Measurements from ENCODE around the gene FBN2.
"Not testable (repeated sequence)": the region's sequence is repeated elsewhere in the genome, so short reads cannot be mapped to it uniquely, and the experiment has no call there.

The FBN2 gene

GRCh38 chr5:128366147-128366546, 171.9 kb downstream of the FBN2 start:
- no peak for DNase-seq (ENCODE audit: low read depth in 2 of 3, low spot score in 2 of 3)

DNA sequence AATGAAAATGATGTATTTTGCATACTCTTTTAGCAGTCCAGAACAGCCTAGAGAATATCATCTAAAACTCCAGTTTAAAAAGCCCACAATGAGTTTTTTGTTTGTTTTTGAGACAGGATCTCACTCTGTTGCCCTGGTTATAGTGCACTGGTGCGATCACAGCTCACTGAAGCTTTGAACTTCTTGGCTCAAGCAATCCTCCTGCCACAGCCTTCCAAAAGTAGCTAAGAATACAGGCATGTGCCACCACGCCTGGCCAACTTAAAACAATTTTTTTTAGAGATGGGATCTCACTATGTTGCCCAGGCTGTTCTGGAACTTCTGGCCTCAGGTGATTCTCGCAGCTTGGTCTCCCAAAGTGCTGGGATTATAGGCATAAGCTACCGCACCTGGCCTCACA, 175.7 kb downstream of the FBN2 start:
- DNase-seq (ENCODE audit: low read depth in 2 of 3, low spot score in 2 of 3), result no peak

DNA sequence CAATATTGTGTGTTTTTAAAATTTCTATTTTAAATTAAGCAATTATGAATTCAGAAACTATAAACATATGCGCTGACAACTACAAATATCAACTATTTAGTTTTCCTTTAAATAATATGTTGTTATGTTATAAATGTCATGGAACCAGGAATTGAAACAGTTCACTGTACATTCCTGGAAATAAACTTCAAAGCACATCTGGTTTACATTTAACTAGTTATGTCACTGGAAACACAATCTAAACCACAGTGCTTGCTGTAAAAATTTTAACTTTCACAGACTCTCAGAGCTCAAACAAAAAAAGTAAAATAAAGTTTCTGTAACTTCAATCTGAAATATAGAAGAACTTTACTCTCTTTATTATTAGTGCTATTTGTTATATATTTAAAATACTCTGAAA, 179.2 kb downstream of the FBN2 start:
- DNase-seq (ENCODE audit: low read depth in 2 of 3, low spot score in 2 of 3), result no peak

DNA sequence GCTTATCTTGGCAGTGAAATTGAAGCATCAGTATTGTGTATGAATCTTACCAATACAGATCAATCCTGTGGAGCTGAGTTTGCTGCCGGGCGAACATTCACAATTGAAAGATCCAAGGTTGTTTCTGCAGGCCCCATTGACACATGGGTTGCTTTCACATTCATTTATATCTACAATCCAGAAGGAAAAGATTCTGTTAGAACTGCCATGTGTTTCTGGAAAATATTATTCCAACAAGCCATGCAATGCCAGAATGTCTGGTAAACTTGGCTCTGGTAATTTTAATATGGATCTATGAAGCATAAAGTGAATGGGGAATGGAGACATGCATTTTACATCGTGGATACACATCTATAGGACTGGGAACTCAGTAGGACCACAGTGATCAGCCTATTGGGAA, 180.8 kb downstream of the FBN2 start:
- DNase-seq (ENCODE audit: low read depth in 2 of 3, low spot score in 2 of 3), result no peak

GRCh38 chr5:128355961-128356360, 182.1 kb downstream of the FBN2 start:
- no peak for DNase-seq (ENCODE audit: low read depth in 2 of 3, low spot score in 2 of 3)

DNA sequence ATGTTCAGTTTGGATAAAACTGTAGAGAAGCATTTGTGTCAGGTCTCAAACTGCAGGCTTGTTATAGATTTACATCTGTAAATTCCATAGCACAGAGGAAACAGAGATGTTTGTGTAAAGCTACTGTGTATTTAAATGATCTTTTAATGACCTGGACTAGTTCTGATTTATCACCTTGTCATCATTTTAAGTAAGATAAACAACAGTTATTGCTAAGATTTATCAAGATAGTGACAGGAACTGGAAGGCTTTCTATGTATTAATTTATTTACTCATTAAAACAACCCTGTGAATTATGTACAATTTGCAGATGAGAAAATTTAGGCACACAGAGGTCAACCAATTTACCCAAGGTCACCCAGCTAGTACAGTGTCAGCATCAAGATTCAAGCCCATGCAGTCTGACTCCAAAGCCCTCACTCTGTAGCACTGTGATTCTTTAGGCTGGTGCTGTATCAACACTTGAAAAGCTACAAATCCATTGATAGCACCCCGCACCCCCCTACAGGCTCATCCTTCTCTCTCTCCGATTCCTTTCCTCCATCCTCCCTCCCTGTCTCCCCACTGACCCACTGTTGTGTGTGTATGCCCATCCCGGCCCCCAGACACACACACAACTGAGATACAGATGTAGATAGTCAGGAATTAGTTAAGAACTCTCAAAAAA, 184.5 kb downstream of the FBN2 start:
- no peak for DNase-seq (ENCODE audit: low read depth in 2 of 3, low spot score in 2 of 3)

DNA sequence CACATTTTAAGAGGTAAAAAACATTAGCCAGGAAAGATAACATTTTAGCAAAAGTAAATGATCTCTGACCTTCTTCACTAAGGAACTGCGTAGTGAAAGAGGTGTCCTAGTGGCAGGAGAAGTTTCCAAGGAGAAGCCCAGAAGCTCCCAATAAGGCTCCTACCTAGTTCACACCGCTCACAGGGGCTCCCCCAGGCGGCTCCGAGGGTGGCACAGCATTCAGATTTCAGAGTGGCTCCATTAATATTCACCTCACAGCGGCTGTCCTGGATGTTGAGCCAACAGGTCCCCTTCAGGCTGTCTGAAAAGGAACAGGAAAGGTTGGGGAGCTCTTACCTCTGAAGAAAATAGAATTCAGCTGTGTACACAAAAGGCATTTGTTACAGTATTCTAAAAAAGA, 187.3 kb downstream of the FBN2 start:
- no peak for DNase-seq (ENCODE audit: low read depth in 2 of 3, low spot score in 2 of 3)

DNA sequence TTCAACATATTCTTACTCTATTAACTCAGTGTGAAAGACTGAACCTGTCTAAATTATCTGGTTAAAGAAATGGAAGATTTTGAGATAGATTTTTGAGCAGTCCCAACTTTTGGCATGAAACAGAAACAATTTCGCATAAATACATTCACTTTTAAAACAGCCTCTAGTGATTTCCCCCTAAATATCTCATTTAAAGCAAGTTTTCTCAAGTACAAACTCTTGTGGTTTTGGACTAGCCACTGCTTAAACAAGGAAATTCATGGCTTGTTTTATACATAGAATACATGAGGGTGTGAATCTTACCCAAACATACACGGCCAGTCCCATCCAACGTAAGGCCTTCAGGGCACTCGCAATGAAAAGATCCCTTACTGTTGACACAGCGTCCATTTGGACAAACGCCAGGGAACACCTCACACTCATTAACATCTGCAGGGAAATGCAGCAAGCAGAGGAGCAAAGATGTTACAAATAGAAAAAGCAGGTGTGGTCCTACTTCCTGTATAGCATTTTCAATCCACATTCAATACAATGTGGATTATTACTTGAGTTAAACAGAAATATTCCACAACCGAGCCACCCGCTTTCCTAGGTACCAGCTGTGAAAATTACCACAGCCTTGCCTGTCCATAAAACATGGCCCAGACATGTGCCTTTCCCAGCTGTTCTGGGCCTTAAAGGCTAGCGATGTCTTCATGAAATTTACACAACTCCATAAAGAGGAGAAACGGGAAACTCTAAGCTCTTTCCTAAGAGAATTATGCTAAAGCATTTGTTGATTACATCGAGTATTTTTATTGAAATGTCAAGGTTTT, 188.8 kb downstream of the FBN2 start:
- DNase-seq (ENCODE audit: low read depth in 2 of 3, low spot score in 2 of 3), result no peak

DNA sequence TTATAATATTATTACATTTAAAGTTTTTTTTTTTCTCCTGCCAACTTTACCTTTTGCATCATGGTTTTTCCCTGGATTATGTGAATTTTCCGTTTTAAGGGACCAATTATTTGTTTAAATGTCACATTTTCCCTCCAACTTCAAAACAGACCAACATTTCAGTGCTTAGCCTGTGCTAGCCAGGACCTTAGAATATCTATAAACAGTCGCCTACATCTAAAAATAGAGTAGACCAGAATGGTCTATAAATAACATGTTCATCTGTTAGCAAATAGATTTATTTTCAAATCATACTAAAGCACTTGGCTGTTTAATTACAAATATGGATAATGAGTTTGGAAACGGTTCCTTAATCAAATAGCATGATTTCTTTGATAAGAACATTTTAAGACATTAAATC, 192.0 kb downstream of the FBN2 start:
- no peak for DNase-seq (ENCODE audit: low read depth in 2 of 3, low spot score in 2 of 3)

GRCh38 chr5:128345247-128345646, 192.8 kb downstream of the FBN2 start:
- DNase-seq (ENCODE audit: low read depth in 2 of 3, low spot score in 2 of 3), result no peak

DNA sequence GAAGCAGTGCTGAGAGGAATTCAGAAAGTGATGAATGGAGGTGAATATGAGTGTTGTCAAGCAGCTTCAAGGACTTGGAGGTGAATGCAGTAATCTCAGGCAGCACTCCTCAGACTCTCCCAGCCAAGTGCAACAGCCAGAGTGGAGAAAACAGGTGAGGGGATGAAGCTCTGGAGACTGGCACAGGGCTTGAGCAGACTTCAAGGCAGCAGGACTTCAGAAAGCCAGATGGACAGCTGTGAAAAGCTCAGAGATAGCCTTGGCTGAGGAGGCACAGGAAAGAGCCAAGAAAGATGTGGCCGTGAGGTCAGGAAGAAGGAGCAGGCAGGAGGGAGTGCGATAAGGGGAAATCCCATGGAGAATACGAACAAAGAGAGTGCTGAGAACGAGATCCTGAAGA, 194.9 kb downstream of the FBN2 start:
- DNase-seq (ENCODE audit: low read depth in 2 of 3, low spot score in 2 of 3), result no peak

DNA sequence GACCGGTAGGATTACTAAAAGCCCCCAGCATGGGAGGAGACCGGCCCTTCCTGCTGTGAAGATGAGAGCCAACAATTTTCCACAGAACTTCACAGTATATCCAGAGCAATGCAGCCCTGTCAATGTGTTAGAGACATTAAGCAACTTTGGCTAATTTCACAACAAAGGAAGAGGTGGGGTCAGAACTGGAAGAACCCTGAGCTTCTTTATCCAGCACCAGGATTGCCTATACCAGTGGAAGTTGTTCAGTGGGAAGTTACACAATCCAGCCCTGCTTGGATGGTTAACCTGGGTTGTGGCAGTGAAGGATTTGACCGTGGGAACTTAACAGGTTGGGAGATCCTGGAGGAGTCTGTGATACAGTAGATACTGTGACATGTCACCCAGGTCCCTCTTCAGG, 197.0 kb downstream of the FBN2 start:
- DNase-seq (ENCODE audit: low read depth in 2 of 3, low spot score in 2 of 3), result no peak

GRCh38 chr5:128340648-128341047, 197.4 kb downstream of the FBN2 start:
- no peak for DNase-seq (ENCODE audit: low read depth in 2 of 3, low spot score in 2 of 3)

DNA sequence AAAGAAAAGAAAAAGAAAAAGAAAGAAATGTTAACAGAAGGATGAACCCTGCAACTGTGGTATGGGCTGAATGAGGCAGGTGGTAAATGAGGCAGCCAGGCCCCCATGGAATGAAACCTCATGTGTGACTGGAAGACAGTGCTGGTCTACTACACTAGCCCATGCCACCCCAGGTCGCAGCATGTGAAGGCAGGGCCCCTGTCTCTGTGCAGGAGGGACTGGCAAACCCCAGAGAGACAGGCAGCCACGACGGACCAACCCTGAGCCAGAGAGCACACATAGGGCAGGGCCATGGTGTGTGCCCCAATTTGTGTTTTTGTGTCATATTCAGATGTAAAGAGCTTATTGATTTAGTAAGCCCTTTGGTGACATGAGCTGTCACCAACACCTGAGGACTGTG, 198.5 kb downstream of the FBN2 start:
- DNase-seq (ENCODE audit: low read depth in 2 of 3, low spot score in 2 of 3), result no peak

GRCh38 chr5:128338649-128339048, 199.4 kb downstream of the FBN2 start:
- no peak for DNase-seq (ENCODE audit: low read depth in 2 of 3, low spot score in 2 of 3)

GRCh38 chr5:128335339-128335738, 202.7 kb downstream of the FBN2 start:
- DNase-seq (ENCODE audit: low read depth in 2 of 3, low spot score in 2 of 3), result no peak

GRCh38 chr5:128334010-128334716, 203.9 kb downstream of the FBN2 start:
- no peak for DNase-seq (ENCODE audit: low read depth in 2 of 3, low spot score in 2 of 3)

GRCh38 chr5:128331261-128331660, 206.8 kb downstream of the FBN2 start:
- DNase-seq (ENCODE audit: low read depth in 2 of 3, low spot score in 2 of 3), result no peak

DNA sequence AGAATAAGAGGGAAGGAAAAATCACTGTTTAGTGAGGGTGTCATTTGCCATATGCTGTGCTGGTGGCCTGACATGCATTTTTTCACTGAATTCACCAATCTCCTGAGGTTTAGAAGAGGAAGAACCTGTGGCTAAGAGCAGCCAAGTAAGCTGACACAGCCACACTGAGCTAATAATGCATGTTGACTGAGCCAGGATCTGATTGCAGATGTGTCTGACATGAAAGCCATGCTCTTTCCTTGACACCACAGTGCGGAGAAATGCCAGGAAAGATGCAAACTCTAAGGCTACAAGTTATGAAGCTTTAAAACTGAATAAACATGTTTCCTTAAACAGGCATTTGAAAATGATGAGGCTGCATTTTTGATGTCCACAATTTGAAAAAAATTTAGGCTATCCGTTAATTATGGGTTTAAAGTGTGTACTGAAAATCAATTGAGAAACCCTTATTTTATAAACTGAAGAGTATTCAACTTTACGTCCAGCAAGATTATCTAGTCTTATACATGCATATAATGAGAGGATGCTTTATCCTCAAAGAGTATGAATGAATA, 208.6 kb downstream of the FBN2 start:
- no peak for DNase-seq (ENCODE audit: low read depth in 2 of 3, low spot score in 2 of 3)

- DNase-seq (ENCODE audit: low read depth in 2 of 3, low spot score in 2 of 3), result no peak
Measured at GRCh38 chr5:128328446-128328845, 209.6 kb downstream of the FBN2 start.

- DNase-seq (ENCODE audit: low read depth in 2 of 3, low spot score in 2 of 3), result no peak
Measured at GRCh38 chr5:128328007-128328406, 210.0 kb downstream of the FBN2 start.

DNA sequence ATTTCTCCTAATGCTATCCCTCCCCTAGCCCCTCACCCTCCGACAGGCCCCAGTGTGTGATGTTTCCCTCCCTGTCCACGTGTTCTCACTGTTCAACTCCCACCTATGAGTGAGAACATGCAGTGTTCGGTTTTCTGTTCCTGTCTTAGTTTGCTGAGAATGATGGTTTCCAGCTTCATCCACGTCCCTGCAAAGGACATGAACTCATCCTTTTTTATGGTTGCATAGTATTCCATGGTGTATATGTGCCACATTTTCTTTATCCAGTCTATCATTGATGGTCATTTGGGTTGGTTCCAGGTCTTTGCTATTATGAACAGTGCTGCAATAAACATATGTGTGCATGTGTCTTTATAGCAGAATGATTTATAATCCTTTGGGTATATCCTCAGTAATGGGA, 216.6 kb downstream of the FBN2 start:
- not testable (repeated sequence) for DNase-seq (ENCODE audit: low read depth in 2 of 3, low spot score in 2 of 3)
